ENCODE data around the gene ELAPOR1. TPM values are rescaled to one million over a fixed set of nuclear protein-coding genes. Genes with fewer than 3 reads are reported as not detected.

The ELAPOR1 gene
- total RNA-seq = 100 to 1,000 TPM in 2 of 3 donors, under 1 TPM in 1; 0.64 to 220 (median 202) TPM

DNA sequence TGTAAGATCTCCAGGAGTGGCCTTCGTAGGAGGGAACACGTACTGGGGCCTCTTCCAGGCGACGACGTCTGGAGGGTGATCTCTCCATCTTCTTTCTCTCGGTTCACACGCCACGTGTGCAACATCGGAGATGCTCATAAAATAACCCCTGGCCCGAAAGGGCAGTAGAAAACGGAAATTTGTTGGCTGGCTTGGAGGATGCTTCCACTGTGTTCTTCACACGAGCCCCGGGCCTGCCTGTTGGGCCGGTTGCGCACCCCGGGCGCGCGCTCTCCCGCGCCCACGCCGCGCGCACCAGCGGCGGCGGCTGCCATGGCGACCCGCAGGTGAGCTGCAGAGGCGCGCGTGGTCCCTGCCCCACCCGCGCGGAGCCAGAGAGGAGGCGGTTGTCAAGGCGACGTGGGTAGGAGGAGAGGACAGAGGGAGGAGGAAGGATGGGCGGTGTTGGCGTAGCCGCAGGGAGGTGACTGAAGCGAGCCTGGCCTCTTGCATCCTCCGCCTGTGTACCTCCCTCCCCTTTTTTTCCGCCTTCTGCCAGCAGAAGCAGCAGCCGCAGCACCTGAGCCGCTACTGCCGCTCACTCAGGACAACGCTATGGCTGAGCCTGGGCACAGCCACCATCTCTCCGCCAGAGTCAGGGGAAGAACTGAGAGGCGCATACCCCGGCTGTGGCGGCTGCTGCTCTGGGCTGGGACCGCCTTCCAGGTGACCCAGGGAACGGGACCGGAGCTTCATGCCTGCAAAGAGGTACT, at the start of gene ELAPOR1:
Gene ELAPOR1, plus strand, starts transcription at position 526 of the 752 bp plus-strand sequence. Its CDS starts 69 bp downstream, at position 595.
- peaks cover 6% of the 10 kb centered on the region in 2 donors for H3K4me1 ChIP-seq
- DNase-seq (ENCODE audit: low spot score in 2 of 2) = peak; percentile 75 to 77
- no peaks in the 10 kb centered on the region for H3K36me3 ChIP-seq
- H3K4me3 ChIP-seq = peak within 1 kb of the TSS; percentile 23 to 77 (median 57)
- no peaks in the 10 kb centered on the region for H3K27me3 ChIP-seq
- TF ChIP-seq POLR2AphosphoS5 (IDR thresholded peaks at IDR 0.05) = no peak
- no peak for TF ChIP-seq POLR2A (IDR thresholded peaks at IDR 0.05)
- no peak for TF ChIP-seq CTCF (IDR thresholded peaks at IDR 0.05)
- H3K9me3 ChIP-seq = no peaks in the 10 kb centered on the region
- intact Hi-C loops (cut with DNase I; ENCODE audit: low total_unique reads) = loop anchor here (10.0 kb wide), 1 partner anchor 149 kb away; the partner anchor contains the start of gene CLCC1
- peak within 1 kb of the TSS; percentile 71 to 78 for H3K27ac ChIP-seq

DNA sequence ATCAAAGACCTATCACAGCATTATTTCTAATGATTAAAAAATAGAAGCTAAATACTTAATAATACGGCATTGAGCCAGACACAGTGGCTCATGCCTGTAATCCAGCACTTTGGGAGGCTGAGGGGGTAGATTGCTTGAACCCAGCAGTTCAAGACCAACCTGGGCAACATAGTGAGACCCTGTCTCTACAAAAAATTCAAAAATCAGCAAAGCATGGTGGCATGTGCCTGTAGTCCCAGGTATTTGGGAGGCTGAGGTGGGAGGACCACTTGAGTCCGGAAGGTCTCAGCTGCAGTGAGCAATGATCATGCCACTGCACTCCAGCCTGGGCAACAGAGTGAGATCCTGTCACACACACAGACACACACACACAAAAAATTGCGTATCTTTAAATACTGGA, 48.8 kb upstream of the ELAPOR1 start:
- DNase-seq (ENCODE audit: low spot score in 2 of 2) = no peak
- no peaks in the 10 kb centered on the region for H3K4me1 ChIP-seq
- TF ChIP-seq POLR2AphosphoS5 (IDR thresholded peaks at IDR 0.05) (no peak), CTCF (IDR thresholded peaks at IDR 0.05) (no peak), POLR2A (IDR thresholded peaks at IDR 0.05) (no peak)
- intact Hi-C loops (cut with DNase I; ENCODE audit: low total_unique reads) = no loop called here
- no peak overlapping the region for H3K4me3 ChIP-seq
- no peaks in the 10 kb centered on the region for H3K27me3 ChIP-seq
- H3K9me3 ChIP-seq = no peaks in the 10 kb centered on the region
- H3K36me3 ChIP-seq = no peaks in the 10 kb centered on the region
- no peak overlapping the region for H3K27ac ChIP-seq

DNA sequence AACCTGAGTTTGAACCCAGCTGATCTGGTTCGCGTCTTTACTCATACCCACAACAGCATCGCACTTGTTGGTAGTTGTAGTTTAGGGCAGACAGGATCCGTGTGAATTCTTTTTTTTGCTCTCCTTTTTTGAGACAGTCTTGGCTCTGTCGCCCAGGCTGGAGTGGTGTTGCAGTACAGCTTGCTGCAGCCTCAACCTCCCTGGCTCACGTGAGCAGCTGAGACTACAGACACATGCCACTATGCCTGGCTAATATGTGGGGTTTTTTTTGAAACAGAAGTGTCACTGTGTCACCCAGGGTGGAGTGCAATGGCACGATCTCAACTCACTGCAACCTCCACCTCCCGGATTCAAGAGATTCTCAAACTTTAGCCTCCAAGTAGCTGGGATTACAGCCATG, 46.0 kb upstream of the ELAPOR1 start:
- Histone ChIP-seq H3K36me3 (no peaks in the 10 kb centered on the region), H3K9me3 (no peaks in the 10 kb centered on the region), H3K4me1 (no peaks in the 10 kb centered on the region), H3K4me3 (no peak overlapping the region), H3K27ac (no peak overlapping the region), H3K27me3 (no peaks in the 10 kb centered on the region)
- TF ChIP-seq CTCF (IDR thresholded peaks at IDR 0.05) (no peak), POLR2AphosphoS5 (IDR thresholded peaks at IDR 0.05) (no peak), POLR2A (IDR thresholded peaks at IDR 0.05) (no peak)
- no peak for DNase-seq (ENCODE audit: low spot score in 2 of 2)
- intact Hi-C loops (cut with DNase I; ENCODE audit: low total_unique reads) = no loop called here

- no peak for DNase-seq (ENCODE audit: low spot score in 2 of 2)
- intact Hi-C loops (cut with DNase I; ENCODE audit: low total_unique reads) = no loop called here
Measured at GRCh38 chr1:109069294-109069693, 44.6 kb upstream of the ELAPOR1 start.

More at GRCh38 chr1:109069294-109069693, 44.6 kb upstream of the ELAPOR1 start:
- H3K36me3 ChIP-seq = no peaks in the 10 kb centered on the region
- no peak overlapping the region for H3K27ac ChIP-seq
- H3K4me3 ChIP-seq = no peak overlapping the region
- TF ChIP-seq POLR2A (IDR thresholded peaks at IDR 0.05) (no peak), CTCF (IDR thresholded peaks at IDR 0.05) (no peak), POLR2AphosphoS5 (IDR thresholded peaks at IDR 0.05) (no peak)
- no peaks in the 10 kb centered on the region for H3K27me3 ChIP-seq
- no peaks in the 10 kb centered on the region for H3K9me3 ChIP-seq
- H3K4me1 ChIP-seq = no peaks in the 10 kb centered on the region

Data from breast epithelium (tissue), 4 donors.